ENCODE measurements around the gene CCDC152. TPM values are rescaled to one million over a fixed set of nuclear protein-coding genes. Genes with fewer than 3 reads are reported as not detected.
"Not testable (repeated sequence)": the region's sequence is repeated elsewhere in the genome, so short reads cannot be mapped to it uniquely, and the experiment has no call there.

CCDC152 gene
- total RNA-seq, 4 donors from 2014 or later, result 0.48 TPM; not detected in 3

DNA sequence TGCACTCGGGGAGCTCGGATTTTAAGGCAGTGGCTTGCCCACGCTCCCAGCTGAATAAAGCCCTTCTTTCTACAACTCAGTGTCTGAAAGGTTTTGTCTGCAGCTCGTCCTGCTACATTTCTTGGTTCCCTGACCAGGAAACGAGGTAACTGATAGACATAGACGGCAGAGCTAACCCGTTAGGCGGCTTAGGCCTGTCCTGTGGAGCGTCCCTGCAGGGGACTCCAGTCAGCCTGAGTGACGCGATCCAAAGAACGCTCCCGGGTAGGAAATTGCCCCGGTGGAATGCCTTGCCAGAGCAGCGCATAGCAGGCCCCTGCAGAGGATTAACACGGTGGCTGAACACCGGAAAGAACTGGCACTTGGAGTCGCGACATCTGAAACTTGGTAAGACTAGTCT, 56.9 kb downstream of the CCDC152 start:
- 86 to 97% methylated on average over 5 to 19 of the region's 19 CpGs for WGBS, 2 donors (ENCODE audit: low coverage in 1 of 2)
- Histone ChIP-seq H3K4me3 (no peak overlapping the region), H3K4me1 (peaks cover 0 to 28% (median 0%) of the 10 kb centered on the region in 4 donors), H3K36me3 (no peaks in the 10 kb centered on the region), H3K27me3 (no peaks in the 10 kb centered on the region), H3K9me3 (no peaks in the 10 kb centered on the region), H3K27ac (peak overlapping the region in 2 of 4 donors; percentile 80 to 86)
- DNase-seq, result no peak
- intact Hi-C loops (cut with DNase I; ENCODE audit: low total_unique reads), result loop anchor here (5.0 kb wide), 1 partner anchor 941 kb away; the partner anchor contains the start of gene OXCT1
- in situ Hi-C loops (cut with MboI; ENCODE audit: low pct_ligation_motif_present in 1 of 4, low pct_unique_long_range_greater_than_20kb in 1 of 4, low sequenced_read_pairs in 3 of 4), result no loop called here
- TF ChIP-seq, protein P1, sequence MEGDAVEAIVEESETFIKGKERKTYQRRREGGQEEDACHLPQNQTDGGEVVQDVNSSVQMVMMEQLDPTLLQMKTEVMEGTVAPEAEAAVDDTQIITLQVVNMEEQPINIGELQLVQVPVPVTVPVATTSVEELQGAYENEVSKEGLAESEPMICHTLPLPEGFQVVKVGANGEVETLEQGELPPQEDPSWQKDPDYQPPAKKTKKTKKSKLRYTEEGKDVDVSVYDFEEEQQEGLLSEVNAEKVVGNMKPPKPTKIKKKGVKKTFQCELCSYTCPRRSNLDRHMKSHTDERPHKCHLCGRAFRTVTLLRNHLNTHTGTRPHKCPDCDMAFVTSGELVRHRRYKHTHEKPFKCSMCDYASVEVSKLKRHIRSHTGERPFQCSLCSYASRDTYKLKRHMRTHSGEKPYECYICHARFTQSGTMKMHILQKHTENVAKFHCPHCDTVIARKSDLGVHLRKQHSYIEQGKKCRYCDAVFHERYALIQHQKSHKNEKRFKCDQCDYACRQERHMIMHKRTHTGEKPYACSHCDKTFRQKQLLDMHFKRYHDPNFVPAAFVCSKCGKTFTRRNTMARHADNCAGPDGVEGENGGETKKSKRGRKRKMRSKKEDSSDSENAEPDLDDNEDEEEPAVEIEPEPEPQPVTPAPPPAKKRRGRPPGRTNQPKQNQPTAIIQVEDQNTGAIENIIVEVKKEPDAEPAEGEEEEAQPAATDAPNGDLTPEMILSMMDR (IDR thresholded peaks at IDR 0.05), result no peak
- TF ChIP-seq POLR2A (IDR thresholded peaks at IDR 0.05) (no peak), EP300 (IDR thresholded peaks at IDR 0.05; ENCODE audit: low read depth) (no peak), POLR2AphosphoS5 (IDR thresholded peaks at IDR 0.05) (no peak)

DNA sequence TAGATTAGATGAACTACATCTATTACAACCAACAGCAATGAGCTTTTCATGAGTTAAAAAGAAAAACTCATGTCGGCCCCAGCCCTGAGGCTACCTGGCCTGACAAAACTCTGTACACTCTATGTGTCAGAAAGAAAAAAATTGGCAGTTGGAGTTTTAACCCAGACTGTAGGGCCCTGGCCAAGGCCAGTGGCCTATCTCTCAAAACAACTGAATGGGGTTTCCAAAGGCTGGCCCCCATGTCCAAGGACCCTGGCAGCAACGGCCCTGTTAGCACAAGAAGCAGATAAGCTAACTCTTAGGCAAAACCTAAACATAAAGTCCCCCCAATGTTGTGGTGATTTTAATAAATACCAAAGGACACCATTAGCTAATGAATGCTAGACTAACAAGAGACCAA, 59.9 kb downstream of the CCDC152 start:
- H3K4me1 ChIP-seq, result peaks cover 0 to 12% (median 0%) of the 10 kb centered on the region in 4 donors
- in situ Hi-C loops (cut with MboI; ENCODE audit: low pct_ligation_motif_present in 1 of 4, low pct_unique_long_range_greater_than_20kb in 1 of 4, low sequenced_read_pairs in 3 of 4); H3K36me3 ChIP-seq; H3K4me3 ChIP-seq; H3K27me3 ChIP-seq; H3K27ac ChIP-seq; intact Hi-C loops (cut with DNase I; ENCODE audit: low total_unique reads); H3K9me3 ChIP-seq; DNase-seq: not testable (repeated sequence)
- 88 to 98% methylated on average over 1 to 2 of the region's 2 CpGs for whole genome bisulfite sequencing, 2 donors (ENCODE audit: low coverage in 1 of 2)

DNA sequence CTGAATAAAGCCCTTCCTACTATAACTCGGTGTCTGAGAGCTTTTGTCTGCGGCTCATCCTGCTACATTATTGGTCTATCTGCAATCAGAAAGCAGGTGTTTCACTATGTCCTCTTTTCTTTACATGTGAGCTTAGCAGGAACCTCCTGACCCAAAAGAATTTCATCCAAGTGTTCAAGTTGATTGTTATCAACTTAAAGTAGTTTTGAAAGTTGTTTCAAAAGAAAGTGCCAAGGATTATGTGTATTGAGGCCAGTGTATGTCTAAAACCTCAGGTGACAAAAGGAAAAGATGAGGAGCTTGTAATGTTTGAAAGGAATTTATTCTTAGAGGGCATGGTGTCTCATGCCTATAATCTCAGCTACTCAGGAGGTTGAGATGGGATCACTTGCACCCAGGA, 63.1 kb downstream of the CCDC152 start:
- no peak overlapping the region for H3K27ac ChIP-seq
- no peaks in the 10 kb centered on the region for H3K27me3 ChIP-seq
- no peaks in the 10 kb centered on the region for H3K36me3 ChIP-seq
- TF ChIP-seq POLR2AphosphoS5 (IDR thresholded peaks at IDR 0.05) (no peak), EP300 (IDR thresholded peaks at IDR 0.05; ENCODE audit: low read depth) (no peak), POLR2A (IDR thresholded peaks at IDR 0.05) (no peak)
- TF ChIP-seq, protein P1 (IDR thresholded peaks at IDR 0.05), result no peak
- 97 to 100% methylated on average over 2 of the region's 2 CpGs for WGBS, 2 donors (ENCODE audit: low coverage in 1 of 2)
- no peaks in the 10 kb centered on the region for H3K9me3 ChIP-seq
- peaks cover 0 to 11% (median 0%) of the 10 kb centered on the region in 4 donors for H3K4me1 ChIP-seq
- DNase-seq, result no peak
- in situ Hi-C loops (cut with MboI; ENCODE audit: low pct_ligation_motif_present in 1 of 4, low pct_unique_long_range_greater_than_20kb in 1 of 4, low sequenced_read_pairs in 3 of 4), result no loop called here
- intact Hi-C loops (cut with DNase I; ENCODE audit: low total_unique reads), result no loop called here
- no peak overlapping the region for H3K4me3 ChIP-seq

DNA sequence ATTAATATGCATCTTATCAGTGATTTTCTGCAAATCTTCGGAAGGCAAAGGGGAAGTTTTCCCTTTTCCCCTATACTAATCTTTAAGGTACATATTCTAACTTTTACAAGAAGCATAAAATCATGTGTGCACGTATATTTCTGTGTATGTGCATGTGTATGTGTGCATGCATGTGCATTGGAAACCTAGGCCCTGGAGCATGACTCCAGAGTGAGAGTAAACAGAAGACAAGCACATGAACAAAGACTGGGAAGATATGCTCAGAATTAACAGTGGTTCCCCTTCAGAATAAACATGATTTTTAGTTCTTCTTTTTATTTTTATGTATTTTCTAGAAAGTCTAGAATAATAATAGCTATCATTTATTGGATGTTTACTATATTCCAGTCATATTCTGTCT, 65.9 kb downstream of the CCDC152 start:
- in situ Hi-C loops (cut with MboI; ENCODE audit: low pct_ligation_motif_present in 1 of 4, low pct_unique_long_range_greater_than_20kb in 1 of 4, low sequenced_read_pairs in 3 of 4) (no loop called here), intact Hi-C loops (cut with DNase I; ENCODE audit: low total_unique reads) (no loop called here)
- no peak for DNase-seq
- no peak overlapping the region for H3K4me3 ChIP-seq
- 71 to 78% methylated on average over 2 of the region's 2 CpGs for WGBS, 2 donors (ENCODE audit: low coverage in 1 of 2)
- TF ChIP-seq, protein P1 (IDR thresholded peaks at IDR 0.05), result no peak
- no peak for TF ChIP-seq POLR2A (IDR thresholded peaks at IDR 0.05)
- no peak for TF ChIP-seq POLR2AphosphoS5 (IDR thresholded peaks at IDR 0.05)
- no peak for TF ChIP-seq EP300 (IDR thresholded peaks at IDR 0.05; ENCODE audit: low read depth)
- no peak overlapping the region for H3K27ac ChIP-seq
- H3K36me3 ChIP-seq, result no peaks in the 10 kb centered on the region
- H3K4me1 ChIP-seq, result peaks cover 0 to 20% (median 0%) of the 10 kb centered on the region in 4 donors
- H3K9me3 ChIP-seq, result no peaks in the 10 kb centered on the region
- no peaks in the 10 kb centered on the region for H3K27me3 ChIP-seq

DNA sequence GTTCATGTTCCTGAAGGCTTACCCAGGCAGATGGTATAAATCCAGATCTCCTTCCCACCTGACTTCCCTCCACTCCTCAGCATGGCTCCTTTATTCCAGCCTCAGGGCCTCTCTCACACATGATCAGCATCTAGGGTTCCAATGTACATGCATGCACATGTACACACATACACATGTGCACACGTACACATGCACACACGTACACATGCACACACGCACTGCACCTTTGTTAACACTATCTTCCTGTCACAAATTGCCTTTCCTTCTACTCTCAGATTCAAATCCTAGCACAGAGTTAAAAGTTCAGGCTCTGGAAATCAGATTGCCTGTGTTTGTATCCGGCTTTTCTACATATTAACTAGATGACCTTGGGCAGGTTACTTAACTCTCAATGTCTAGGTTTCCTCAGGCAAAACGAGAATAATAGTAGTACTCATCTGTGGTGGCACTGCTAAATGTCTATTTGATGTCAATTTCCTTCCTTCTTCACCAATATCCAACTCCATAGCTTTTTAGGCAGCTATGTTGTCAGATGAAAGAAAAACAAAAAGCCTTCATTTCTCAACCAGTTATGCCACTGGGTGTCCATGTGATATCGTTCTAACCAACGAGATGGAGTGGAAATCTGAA, 67.8 kb downstream of the CCDC152 start:
- no peak overlapping the region for H3K4me3 ChIP-seq
- H3K4me1 ChIP-seq, result peaks cover 0 to 20% (median 0%) of the 10 kb centered on the region in 4 donors
- in situ Hi-C loops (cut with MboI; ENCODE audit: low pct_ligation_motif_present in 1 of 4, low pct_unique_long_range_greater_than_20kb in 1 of 4, low sequenced_read_pairs in 3 of 4), result no loop called here
- 65 to 73% methylated on average over 7 of the region's 7 CpGs for WGBS, 2 donors (ENCODE audit: low coverage in 1 of 2)
- no peaks in the 10 kb centered on the region for H3K9me3 ChIP-seq
- no peaks in the 10 kb centered on the region for H3K36me3 ChIP-seq
- TF ChIP-seq EP300 (IDR thresholded peaks at IDR 0.05; ENCODE audit: low read depth), result no peak
- TF ChIP-seq, protein P1 (IDR thresholded peaks at IDR 0.05), result no peak
- no peak for TF ChIP-seq POLR2AphosphoS5 (IDR thresholded peaks at IDR 0.05)
- TF ChIP-seq POLR2A (IDR thresholded peaks at IDR 0.05), result no peak
- no peak overlapping the region for H3K27ac ChIP-seq
- intact Hi-C loops (cut with DNase I; ENCODE audit: low total_unique reads), result no loop called here
- DNase-seq, result no peak
- H3K27me3 ChIP-seq, result no peaks in the 10 kb centered on the region

Measured in transverse colon (tissue), 4 donors.